ENCODE measurements around the gene TRAK1.

Gene TRAK1

GRCh38 chr3:42077785-42078184 is 13.4 kb upstream of the TRAK1 start:
- Histone ChIP-seq H3K79me1 (replicated peaks; ENCODE audit: low read length, poor library complexity, severe bottlenecking) (peaks cover 35% of the 10 kb centered on the region), H3K9ac (ENCODE audit: low read length) (no peak overlapping the region), H2BK120ac (ENCODE audit: low read depth, low read length) (no peak overlapping the region), H3K23ac (ENCODE audit: low read length in 2 of 2) (no peak overlapping the region), H3K36me3 (ENCODE audit: control insufficient read depth in 1 of 2, insufficient read depth in 2 of 2, low read depth in 1 of 2, low read length in 2 of 2) (no peaks in the 10 kb centered on the region), H2BK12ac (ENCODE audit: low read length in 2 of 2) (peak overlapping the region in 1 of 2 experiments; percentile 19), H2AFZ (ENCODE audit: low read depth, low read length) (no peak overlapping the region), H2BK15ac (ENCODE audit: low read depth, poor library complexity, severe bottlenecking) (no peak overlapping the region), H3K4me3 (ENCODE audit: insufficient read depth in 1 of 2, low read depth in 1 of 2, low read length in 2 of 2) (no peak overlapping the region), H2AK5ac (ENCODE audit: low read length, severe bottlenecking) (peak overlapping the region; percentile 15), H3K4me2 (ENCODE audit: low read length, poor library complexity, severe bottlenecking) (no peak overlapping the region), H4K91ac (ENCODE audit: low read length) (no peak overlapping the region), H3K4me1 (ENCODE audit: control insufficient read depth, insufficient read depth, low read depth, low read length) (peaks cover 20% of the 10 kb centered on the region), H3K9me3 (ENCODE audit: control insufficient read depth, low read length) (peaks cover 3% of the 10 kb centered on the region), H2BK5ac (ENCODE audit: low read depth, low read length, poor library complexity, severe bottlenecking) (no peak overlapping the region), H4K8ac (ENCODE audit: low read length) (no peak overlapping the region), H3K27ac (ENCODE audit: low read length, poor library complexity, severe bottlenecking) (no peak overlapping the region), H3K27me3 (ENCODE audit: control insufficient read depth in 1 of 2, insufficient read depth in 1 of 2, low read length in 2 of 2) (no peaks in the 10 kb centered on the region), H3K4ac (ENCODE audit: low read depth in 1 of 2, low read length in 2 of 2) (no peak overlapping the region), H3K14ac (ENCODE audit: low read length in 2 of 2) (no peak overlapping the region), H3K18ac (ENCODE audit: low read depth in 1 of 2, low read length in 2 of 2) (no peak overlapping the region)
- no peak for DNase-seq
- 93% methylated on average over 5 of the region's 5 CpGs for WGBS

- no peak overlapping the region for H2AFZ ChIP-seq (ENCODE audit: low read depth, low read length)
- no peak overlapping the region for H3K9ac ChIP-seq (ENCODE audit: low read length)
- no peak overlapping the region for H4K91ac ChIP-seq (ENCODE audit: low read length)
- H2BK12ac ChIP-seq (ENCODE audit: low read length in 2 of 2): no peak overlapping the region
- no peaks in the 10 kb centered on the region for H3K36me3 ChIP-seq (ENCODE audit: control insufficient read depth in 1 of 2, insufficient read depth in 2 of 2, low read depth in 1 of 2, low read length in 2 of 2)
- no peak overlapping the region for H3K23ac ChIP-seq (ENCODE audit: low read length in 2 of 2)
- H2AK5ac ChIP-seq (ENCODE audit: low read length, severe bottlenecking): no peak overlapping the region
- H3K4me1 ChIP-seq (ENCODE audit: control insufficient read depth, insufficient read depth, low read depth, low read length): peaks cover 15% of the 10 kb centered on the region
- H4K8ac ChIP-seq (ENCODE audit: low read length): no peak overlapping the region
- DNase-seq: no peak
- no peaks in the 10 kb centered on the region for H3K27me3 ChIP-seq (ENCODE audit: control insufficient read depth in 1 of 2, insufficient read depth in 1 of 2, low read length in 2 of 2)
- no peak overlapping the region for H2BK120ac ChIP-seq (ENCODE audit: low read depth, low read length)
- no peak overlapping the region for H3K4me3 ChIP-seq (ENCODE audit: insufficient read depth in 1 of 2, low read depth in 1 of 2, low read length in 2 of 2)
- H3K79me1 ChIP-seq (replicated peaks; ENCODE audit: low read length, poor library complexity, severe bottlenecking): peaks cover 39% of the 10 kb centered on the region
- H3K27ac ChIP-seq (ENCODE audit: low read length, poor library complexity, severe bottlenecking): no peak overlapping the region
- H3K14ac ChIP-seq (ENCODE audit: low read length in 2 of 2): no peak overlapping the region
- WGBS: 71% methylated on average over 3 of the region's 3 CpGs
- no peak overlapping the region for H3K4ac ChIP-seq (ENCODE audit: low read depth in 1 of 2, low read length in 2 of 2)
- H2BK5ac ChIP-seq (ENCODE audit: low read depth, low read length, poor library complexity, severe bottlenecking): no peak overlapping the region
- peaks cover 3% of the 10 kb centered on the region for H3K9me3 ChIP-seq (ENCODE audit: control insufficient read depth, low read length)
- no peak overlapping the region for H3K4me2 ChIP-seq (ENCODE audit: low read length, poor library complexity, severe bottlenecking)
- H3K18ac ChIP-seq (ENCODE audit: low read depth in 1 of 2, low read length in 2 of 2): no peak overlapping the region
- no peak overlapping the region for H2BK15ac ChIP-seq (ENCODE audit: low read depth, poor library complexity, severe bottlenecking)
Observed at GRCh38 chr3:42078677-42079076, 12.5 kb upstream of the TRAK1 start.

- 77% methylated on average over 13 of the region's 13 CpGs for WGBS
- H3K23ac ChIP-seq (ENCODE audit: low read length in 2 of 2): no peak overlapping the region
- no peak overlapping the region for H3K4me3 ChIP-seq (ENCODE audit: insufficient read depth in 1 of 2, low read depth in 1 of 2, low read length in 2 of 2)
- no peak overlapping the region for H3K4me2 ChIP-seq (ENCODE audit: low read length, poor library complexity, severe bottlenecking)
- H3K27ac ChIP-seq (ENCODE audit: low read length, poor library complexity, severe bottlenecking): peak overlapping the region; percentile 44
- peak overlapping the region; percentile 13 to 26 for H3K4ac ChIP-seq (ENCODE audit: low read depth in 1 of 2, low read length in 2 of 2)
- no peaks in the 10 kb centered on the region for H3K27me3 ChIP-seq (ENCODE audit: control insufficient read depth in 1 of 2, insufficient read depth in 1 of 2, low read length in 2 of 2)
- no peak overlapping the region for H2BK5ac ChIP-seq (ENCODE audit: low read depth, low read length, poor library complexity, severe bottlenecking)
- no peak overlapping the region for H4K91ac ChIP-seq (ENCODE audit: low read length)
- peaks cover 35% of the 10 kb centered on the region for H3K79me1 ChIP-seq (replicated peaks; ENCODE audit: low read length, poor library complexity, severe bottlenecking)
- peak overlapping the region; percentile 62 for H3K9ac ChIP-seq (ENCODE audit: low read length)
- peak overlapping the region; percentile 8 for H2BK15ac ChIP-seq (ENCODE audit: low read depth, poor library complexity, severe bottlenecking)
- H3K18ac ChIP-seq (ENCODE audit: low read depth in 1 of 2, low read length in 2 of 2): peak overlapping the region; percentile 26 to 44
- H3K36me3 ChIP-seq (ENCODE audit: control insufficient read depth in 1 of 2, insufficient read depth in 2 of 2, low read depth in 1 of 2, low read length in 2 of 2): no peaks in the 10 kb centered on the region
- H2BK12ac ChIP-seq (ENCODE audit: low read length in 2 of 2): peak overlapping the region in 1 of 2 experiments; percentile 10
- H2BK120ac ChIP-seq (ENCODE audit: low read depth, low read length): no peak overlapping the region
- no peak overlapping the region for H2AFZ ChIP-seq (ENCODE audit: low read depth, low read length)
- no peak for DNase-seq
- no peak overlapping the region for H3K14ac ChIP-seq (ENCODE audit: low read length in 2 of 2)
- peaks cover 15% of the 10 kb centered on the region for H3K4me1 ChIP-seq (ENCODE audit: control insufficient read depth, insufficient read depth, low read depth, low read length)
- H2AK5ac ChIP-seq (ENCODE audit: low read length, severe bottlenecking): peak overlapping the region; percentile 18
- no peak overlapping the region for H4K8ac ChIP-seq (ENCODE audit: low read length)
- peaks cover 3% of the 10 kb centered on the region for H3K9me3 ChIP-seq (ENCODE audit: control insufficient read depth, low read length)
Observed at GRCh38 chr3:42079701-42080452, 11.3 kb upstream of the TRAK1 start.

GRCh38 chr3:42080453-42080872 is 10.7 kb upstream of the TRAK1 start:
- Histone ChIP-seq H3K4ac (ENCODE audit: low read depth in 1 of 2, low read length in 2 of 2) (peak overlapping the region; percentile 13 to 26), H3K79me1 (replicated peaks; ENCODE audit: low read length, poor library complexity, severe bottlenecking) (peaks cover 35% of the 10 kb centered on the region), H3K4me1 (ENCODE audit: control insufficient read depth, insufficient read depth, low read depth, low read length) (peaks cover 15% of the 10 kb centered on the region), H3K14ac (ENCODE audit: low read length in 2 of 2) (no peak overlapping the region), H2AFZ (ENCODE audit: low read depth, low read length) (no peak overlapping the region), H3K23ac (ENCODE audit: low read length in 2 of 2) (no peak overlapping the region), H3K27ac (ENCODE audit: low read length, poor library complexity, severe bottlenecking) (peak overlapping the region; percentile 44), H3K4me2 (ENCODE audit: low read length, poor library complexity, severe bottlenecking) (no peak overlapping the region), H3K36me3 (ENCODE audit: control insufficient read depth in 1 of 2, insufficient read depth in 2 of 2, low read depth in 1 of 2, low read length in 2 of 2) (no peaks in the 10 kb centered on the region), H2BK12ac (ENCODE audit: low read length in 2 of 2) (peak overlapping the region in 1 of 2 experiments; percentile 18), H2BK15ac (ENCODE audit: low read depth, poor library complexity, severe bottlenecking) (no peak overlapping the region), H3K27me3 (ENCODE audit: control insufficient read depth in 1 of 2, insufficient read depth in 1 of 2, low read length in 2 of 2) (no peaks in the 10 kb centered on the region), H3K18ac (ENCODE audit: low read depth in 1 of 2, low read length in 2 of 2) (peak overlapping the region in 1 of 2 experiments; percentile 43), H4K91ac (ENCODE audit: low read length) (no peak overlapping the region), H2AK5ac (ENCODE audit: low read length, severe bottlenecking) (no peak overlapping the region), H3K9me3 (ENCODE audit: control insufficient read depth, low read length) (peaks cover 3% of the 10 kb centered on the region), H3K4me3 (ENCODE audit: insufficient read depth in 1 of 2, low read depth in 1 of 2, low read length in 2 of 2) (peak overlapping the region in 1 of 2 experiments; percentile 17), H3K9ac (ENCODE audit: low read length) (peak overlapping the region; percentile 62), H2BK120ac (ENCODE audit: low read depth, low read length) (no peak overlapping the region), H2BK5ac (ENCODE audit: low read depth, low read length, poor library complexity, severe bottlenecking) (no peak overlapping the region), H4K8ac (ENCODE audit: low read length) (peak overlapping the region; percentile 42)
- DNase-seq: peak; percentile 68
- WGBS: 32% methylated on average over 1 of the region's 1 CpG
